Measurements from ENCODE around the gene GYG2.

DNA sequence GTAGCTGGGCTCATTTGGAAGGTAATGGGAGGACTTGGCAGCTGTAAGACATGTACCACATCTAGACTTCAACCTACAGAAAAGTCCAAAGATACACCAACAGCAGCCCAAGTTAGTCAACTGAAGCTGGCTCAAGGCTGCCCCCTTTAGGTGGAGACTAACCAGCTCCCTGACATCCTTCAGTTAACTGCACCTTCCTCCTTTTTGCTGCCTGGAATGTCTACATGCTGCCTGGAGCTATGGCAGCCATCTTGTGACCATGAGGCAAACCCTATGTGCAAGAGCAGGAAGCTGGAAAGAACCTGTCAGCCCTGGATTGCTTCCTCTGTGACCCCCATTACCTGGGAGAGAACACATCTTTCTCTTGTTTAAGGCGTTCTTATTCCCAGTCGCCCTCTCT lies 74.6 kb downstream of the GYG2 start:
- TF ChIP-seq CTCF (conservative IDR thresholded peaks at IDR 0.05): no peak; the same call in 1 of the 2 replicates
- no peak for TF ChIP-seq EZH2 (IDR thresholded peaks at IDR 0.05; ENCODE audit: low read depth)

Data from PC-9 (cell line).